HCT116 (cell line): ENCODE results near the gene PXDN. TPM values are rescaled to one million over a fixed set of nuclear protein-coding genes. Genes with fewer than 3 reads are reported as not detected.
A peak's percentile ranks its signal among the peaks of the same experiment; 100 is the strongest.

Source experiments
- ATAC-seq: fragments of 200-7000 bp; cut with Tn5 transposase; 2 replicates; pipeline ENCODE4 v1.9.1; 2020; ENCODE audit warnings: mild to moderate bottlenecking, moderate library complexity
- BruUV-seq: library from RNA; stranded (reverse); fragments of 400-500 nt; replicated peaks from 2 replicates; lab custom pipeline; 2021; lab: Mats Ljungman, UMichigan
- CTCF ChIA-PET: fragments of 300-600 bp; sonication (Branson Sonifier 250); formaldehyde crosslinking; loops from one replicate; lab custom pipeline; 2021; ENCODE audit warnings: antibody characterized with exemption; lab: Charles Lee
- POLR2A ChIA-PET: fragments of 300-600, 350-600 bp; sonication (Branson Sonifier 250); formaldehyde crosslinking; loops from one replicate; lab custom pipeline; 2021; ENCODE audit warnings: antibody characterized with exemption; lab: Charles Lee
- RAD21 ChIA-PET, 2 experiments: fragments of 300-600 bp; sonication (Branson Sonifier 250); formaldehyde crosslinking; loops; one replicate each; lab custom pipeline; 2023; ENCODE audit warnings: low total read pairs in 2 of 2; ENCODE audit not compliant: uncharacterized antibody in 2 of 2, unreplicated experiment in 2 of 2, low non-redundant PET in 1 of 2; lab: Charles Lee
- DNase-seq: peaks from one replicate; pipeline ENCODE4 v3.0.0-alpha.2; 2010; ENCODE audit warnings: low read depth, low spot score
- H2AFZ ChIP-seq: fragments of 200-600 bp; shearing (Covaris generic), sonication (generic); 2 replicates; pipeline ENCODE4 v1.6.1; 2017; ENCODE audit warnings: low read depth, mixed run types, mixed read lengths, antibody characterized with exemption, low read length; ENCODE audit not compliant: poor library complexity, severe bottlenecking
- H3K27ac ChIP-seq: 2 replicates; pipeline ENCODE4 v1.5.1; 2012; ENCODE audit warnings: low read depth, low read length
- H3K27me3 ChIP-seq: fragments of 200-600 bp; sonication (generic); 2 replicates; pipeline ENCODE4 v1.6.1; 2016; ENCODE audit warnings: mixed run types, low read length, mixed read lengths; ENCODE audit not compliant: insufficient read depth
- H3K36me3 ChIP-seq, 2 experiments: fragments of 200-500 bp in 1 of 2; fragments of 200-600 bp in 1 of 2; sonication (Bioruptor generic) in 1 of 2; sonication (generic) in 1 of 2; 2 replicates each; pipeline versions ENCODE4 v1.5.1 to v1.6.1; 2014 to 2016; ENCODE audit warnings: low read length in 2 of 2, inconsistent platforms in 1 of 2, mixed read lengths in 1 of 2, mixed run types in 1 of 2; ENCODE audit not compliant: insufficient read depth in 2 of 2, control insufficient read depth in 1 of 2
- H3K4me1 ChIP-seq, 2 experiments: fragments of 200-600 bp in 1 of 2; sonication (generic) in 1 of 2; 2 replicates each; pipeline versions ENCODE4 v1.5.1 to v1.6.1; 2012 to 2017; ENCODE audit warnings: low read length in 2 of 2, inconsistent platforms in 1 of 2, mild to moderate bottlenecking in 1 of 2, mixed read lengths in 1 of 2, mixed run types in 1 of 2, moderate library complexity in 1 of 2; ENCODE audit not compliant: insufficient read depth in 2 of 2, control insufficient read depth in 1 of 2
- H3K4me2 ChIP-seq: fragments of 200-600 bp; sonication (generic); 2 replicates; pipeline ENCODE4 v1.6.1; 2017; ENCODE audit warnings: mixed run types, low read length, mixed read lengths
- H3K4me3 ChIP-seq, 2 experiments: fragments of 200-600 bp in 1 of 2; sonication (generic) in 1 of 2; replicated peaks in 1 of 2; 2 replicates each; pipeline ENCODE4 v1.5.1; 2011 to 2016; ENCODE audit warnings: low read length in 2 of 2, control low read depth in 1 of 2, low read depth in 1 of 2, mild to moderate bottlenecking in 1 of 2, mixed read lengths in 1 of 2, mixed run types in 1 of 2
- H3K79me2 ChIP-seq: fragments of 200-600 bp; sonication (generic); 2 replicates; pipeline ENCODE4 v1.6.1; 2017; ENCODE audit warnings: mild to moderate bottlenecking, mixed run types, low read length, moderate library complexity, mixed read lengths; ENCODE audit not compliant: insufficient read depth
- H3K9ac ChIP-seq: fragments of 200-600 bp; sonication (generic); 2 replicates; pipeline ENCODE4 v1.6.1; 2016; ENCODE audit warnings: low read length, mixed read lengths
- H3K9me2 ChIP-seq: fragments of 200-600 bp; sonication (generic), shearing (Covaris generic); 2 replicates; pipeline ENCODE4 v1.6.1; 2017; ENCODE audit warnings: mixed run types, mild to moderate bottlenecking, moderate library complexity; ENCODE audit not compliant: insufficient read depth
- H3K9me3 ChIP-seq, 2 experiments: fragments of 200-500 bp in 1 of 2; fragments of 200-600 bp in 1 of 2; sonication (Bioruptor generic) in 1 of 2; sonication (generic) in 1 of 2; 2 replicates each; pipeline ENCODE4 v1.6.1; 2014 to 2017; ENCODE audit warnings: low read length in 2 of 2, mixed read lengths in 2 of 2, inconsistent platforms in 1 of 2, low read depth in 1 of 2, mild to moderate bottlenecking in 1 of 2, mixed run types in 1 of 2, moderate library complexity in 1 of 2; ENCODE audit not compliant: control insufficient read depth in 1 of 2, insufficient read depth in 1 of 2
- H4K20me1 ChIP-seq: fragments of 200-600 bp; sonication (generic), shearing (Covaris generic); 2 replicates; pipeline ENCODE4 v1.6.1; 2017; ENCODE audit warnings: mixed run types, mild to moderate bottlenecking, moderate library complexity; ENCODE audit not compliant: insufficient read depth
- CBX3 ChIP-seq: IDR thresholded peaks from 2 replicates; pipeline ENCODE4 v1.6.1; 2012; ENCODE audit warnings: low read depth
- EGR1 ChIP-seq: IDR thresholded peaks from 2 replicates; pipeline ENCODE4 v1.6.1; 2012; ENCODE audit warnings: low read depth
- ELF1 ChIP-seq: IDR thresholded peaks from 2 replicates; pipeline ENCODE4 v1.6.1; 2012; ENCODE audit warnings: low read depth, borderline replicate concordance
- EZH2 ChIP-seq: fragments of 200-600 bp; sonication (generic); IDR thresholded peaks from 2 replicates; pipeline ENCODE4 v1.6.1; 2017; ENCODE audit warnings: antibody characterized with exemption, mixed run types
- EZH2phosphoT487 ChIP-seq: fragments of 200-600 bp; IDR thresholded peaks from 2 replicates; pipeline ENCODE4 v1.6.1; 2018; ENCODE audit warnings: antibody characterized with exemption, borderline replicate concordance
- JUND ChIP-seq: IDR thresholded peaks from 2 replicates; pipeline ENCODE4 v1.6.1; 2012
- POLR2A ChIP-seq: IDR thresholded peaks from 2 replicates; pipeline ENCODE4 v1.7.0; 2011; ENCODE audit warnings: borderline replicate concordance; ENCODE audit not compliant: insufficient read depth, insufficient read length; ENCODE audit errors: extremely low read depth
- POLR2AphosphoS5 ChIP-seq: IDR thresholded peaks from 2 replicates; pipeline ENCODE4 v1.6.1; 2011; ENCODE audit warnings: mild to moderate bottlenecking, low read depth, low read length, moderate library complexity
- RAD21 ChIP-seq: IDR thresholded peaks from 2 replicates; pipeline ENCODE4 v1.6.1; 2012; ENCODE audit warnings: low read depth, mild to moderate bottlenecking
- SIN3A ChIP-seq: IDR thresholded peaks from 2 replicates; pipeline ENCODE4 v1.6.1; 2012; ENCODE audit warnings: low read depth
- SP1 ChIP-seq: IDR thresholded peaks from 2 replicates; pipeline ENCODE4 v1.6.1; 2012; ENCODE audit warnings: low read depth
- SRF ChIP-seq: IDR thresholded peaks from 2 replicates; pipeline ENCODE4 v1.6.1; 2012; ENCODE audit warnings: low read depth
- TCF7L2 ChIP-seq: IDR thresholded peaks from 2 replicates; pipeline ENCODE4 v1.7.0; 2011; ENCODE audit warnings: borderline replicate concordance, inconsistent platforms; ENCODE audit not compliant: insufficient read depth, insufficient read length; ENCODE audit errors: extremely low read depth
- ZFX ChIP-seq: fragments of 450-650 bp; IDR thresholded peaks from 2 replicates; pipeline ENCODE4 v1.6.1; 2017
- ZNF274 ChIP-seq: fragments of 200-500 bp; sonication (Bioruptor generic); IDR thresholded peaks from 2 replicates; pipeline ENCODE4 v1.6.1; 2014; ENCODE audit warnings: mild to moderate bottlenecking, low read depth, low read length, inconsistent platforms
- intact Hi-C: fragments of 100-400 bp; cut with micrococcal nuclease; formaldehyde crosslinking; loops from 2 replicates; pipeline ENCODE4 v1.10.0; 2022
- total RNA-seq: library from RNA; stranded (reverse); gene quantifications from one replicate; pipeline ENCODE4 v1.2.1, GENCODE V29; 2021; ENCODE audit not compliant: unreplicated experiment
- TF ChIP-seq, protein P1 (sequence below): IDR thresholded peaks from 2 replicates; pipeline ENCODE4 v1.6.1; 2011; ENCODE audit warnings: mild to moderate bottlenecking, low read length, moderate library complexity; ENCODE audit not compliant: insufficient replicate concordance; ENCODE audit errors: extremely low read depth
- TF ChIP-seq, protein P2 (sequence below), 3 experiments: fragments of 200-600 bp in 1 of 3; sonication (generic) in 1 of 3; IDR thresholded peaks in 2 of 3; conservative IDR thresholded peaks in 1 of 3; 2 replicates each; pipeline ENCODE4 v1.5.1; 2012 to 2017; ENCODE audit warnings: low read depth in 2 of 3, low read length in 2 of 3, antibody characterized with exemption in 1 of 3, borderline replicate concordance in 1 of 3, control low read depth in 1 of 3, mild to moderate bottlenecking in 1 of 3, mixed read lengths in 1 of 3, mixed run types in 1 of 3, moderate library complexity in 1 of 3; ENCODE audit not compliant: insufficient read depth in 1 of 3
- TF ChIP-seq, protein P3 (sequence below): IDR thresholded peaks from 2 replicates; pipeline ENCODE4 v1.6.1; 2012
- TF ChIP-seq, protein P4 (sequence below): IDR thresholded peaks from 2 replicates; pipeline ENCODE4 v1.6.1; 2012; ENCODE audit warnings: low read depth

PXDN gene
- total RNA-seq, 1 experiment from 2014 or later = 10.7 TPM

DNA sequence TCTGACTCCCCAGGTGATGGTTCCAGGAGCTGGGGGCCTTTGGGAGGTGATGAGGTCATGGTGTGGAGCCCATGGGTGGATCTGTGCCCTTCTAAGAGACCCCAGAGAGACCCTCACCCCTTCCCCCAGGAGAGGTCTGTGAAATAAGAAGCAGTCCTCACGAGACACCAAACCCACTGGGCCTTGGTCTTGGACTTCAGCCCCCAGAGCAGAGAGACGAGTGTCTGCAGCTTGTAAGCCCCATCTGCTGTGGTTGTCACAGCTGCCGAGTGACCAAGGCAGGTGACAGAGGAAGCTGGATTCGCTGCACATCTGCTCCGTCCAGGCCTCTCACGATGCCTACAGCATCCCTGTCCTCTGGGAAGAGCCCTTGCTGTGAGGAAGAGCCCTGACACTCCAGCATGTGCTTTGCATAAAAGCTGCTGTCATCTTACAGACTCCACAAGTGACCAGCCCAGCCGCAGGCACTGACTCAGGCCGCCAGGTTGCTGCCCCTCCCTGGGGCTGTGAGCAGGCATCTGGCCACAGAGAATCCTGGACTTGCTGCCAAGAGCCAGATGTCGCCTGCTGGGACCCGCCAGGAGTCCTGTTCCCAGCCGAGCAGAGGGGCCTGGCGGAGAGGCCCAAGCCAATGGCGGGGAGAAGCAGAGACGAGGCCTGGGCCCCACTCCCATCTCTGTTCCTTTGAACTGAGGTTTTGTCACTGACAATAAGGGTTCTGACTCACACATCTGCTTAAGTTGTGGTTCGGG is 150.8 kb downstream of the PXDN start:
- no peaks in the 10 kb centered on the region for H3K79me2 ChIP-seq
- peaks cover 40% of the 10 kb centered on the region for H3K27me3 ChIP-seq
- peaks cover 0 to 4% of the 10 kb centered on the region in 2 experiments; a peak in 1 of 4 replicates for H3K9me3 ChIP-seq
- peak overlapping the region; percentile 39 for H3K4me2 ChIP-seq
- no peak overlapping the region for H3K9ac ChIP-seq
- peak; percentile 89 for ATAC-seq
- H3K4me1 ChIP-seq = peaks cover 11 to 19% of the 10 kb centered on the region in 2 experiments
- H2AFZ ChIP-seq = no peak overlapping the region
- no peaks in the 10 kb centered on the region for H3K9me2 ChIP-seq
- RAD21 ChIA-PET = interaction anchor here in 1 of 2 experiments (1.1 to 2.0 kb wide), 2 partner anchors 32 to 157 kb away, joined by 3 to 7 read pairs; no protein-coding TSS in a partner anchor
- BruUV-seq = no TSS peak
- CTCF ChIA-PET = interaction anchor here (2.5 to 3.4 kb wide), 2 partner anchors 157 to 176 kb away, joined by 10 to 21 read pairs; no protein-coding TSS in a partner anchor
- peak; percentile 77 for DNase-seq
- H3K36me3 ChIP-seq = no peaks in the 10 kb centered on the region
- H3K4me3 ChIP-seq = no peak overlapping the region
- intact Hi-C loops = loop anchor here (5.0 kb wide), 2 partner anchors 159 to 224 kb away; no protein-coding TSS in a partner anchor
- H4K20me1 ChIP-seq = no peaks in the 10 kb centered on the region
- POLR2A ChIA-PET = no interaction called here
- H3K27ac ChIP-seq = no peak overlapping the region
- no peak; the same call in 1 of the 2 replicates for TF ChIP-seq SRF
- no peak for TF ChIP-seq POLR2A
- TF ChIP-seq, protein P1, sequence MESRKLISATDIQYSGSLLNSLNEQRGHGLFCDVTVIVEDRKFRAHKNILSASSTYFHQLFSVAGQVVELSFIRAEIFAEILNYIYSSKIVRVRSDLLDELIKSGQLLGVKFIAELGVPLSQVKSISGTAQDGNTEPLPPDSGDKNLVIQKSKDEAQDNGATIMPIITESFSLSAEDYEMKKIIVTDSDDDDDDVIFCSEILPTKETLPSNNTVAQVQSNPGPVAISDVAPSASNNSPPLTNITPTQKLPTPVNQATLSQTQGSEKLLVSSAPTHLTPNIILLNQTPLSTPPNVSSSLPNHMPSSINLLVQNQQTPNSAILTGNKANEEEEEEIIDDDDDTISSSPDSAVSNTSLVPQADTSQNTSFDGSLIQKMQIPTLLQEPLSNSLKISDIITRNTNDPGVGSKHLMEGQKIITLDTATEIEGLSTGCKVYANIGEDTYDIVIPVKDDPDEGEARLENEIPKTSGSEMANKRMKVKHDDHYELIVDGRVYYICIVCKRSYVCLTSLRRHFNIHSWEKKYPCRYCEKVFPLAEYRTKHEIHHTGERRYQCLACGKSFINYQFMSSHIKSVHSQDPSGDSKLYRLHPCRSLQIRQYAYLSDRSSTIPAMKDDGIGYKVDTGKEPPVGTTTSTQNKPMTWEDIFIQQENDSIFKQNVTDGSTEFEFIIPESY = no peak
- no peak for TF ChIP-seq EZH2phosphoT487
- TF ChIP-seq JUND = peak; percentile 81
- TF ChIP-seq, protein P2, sequence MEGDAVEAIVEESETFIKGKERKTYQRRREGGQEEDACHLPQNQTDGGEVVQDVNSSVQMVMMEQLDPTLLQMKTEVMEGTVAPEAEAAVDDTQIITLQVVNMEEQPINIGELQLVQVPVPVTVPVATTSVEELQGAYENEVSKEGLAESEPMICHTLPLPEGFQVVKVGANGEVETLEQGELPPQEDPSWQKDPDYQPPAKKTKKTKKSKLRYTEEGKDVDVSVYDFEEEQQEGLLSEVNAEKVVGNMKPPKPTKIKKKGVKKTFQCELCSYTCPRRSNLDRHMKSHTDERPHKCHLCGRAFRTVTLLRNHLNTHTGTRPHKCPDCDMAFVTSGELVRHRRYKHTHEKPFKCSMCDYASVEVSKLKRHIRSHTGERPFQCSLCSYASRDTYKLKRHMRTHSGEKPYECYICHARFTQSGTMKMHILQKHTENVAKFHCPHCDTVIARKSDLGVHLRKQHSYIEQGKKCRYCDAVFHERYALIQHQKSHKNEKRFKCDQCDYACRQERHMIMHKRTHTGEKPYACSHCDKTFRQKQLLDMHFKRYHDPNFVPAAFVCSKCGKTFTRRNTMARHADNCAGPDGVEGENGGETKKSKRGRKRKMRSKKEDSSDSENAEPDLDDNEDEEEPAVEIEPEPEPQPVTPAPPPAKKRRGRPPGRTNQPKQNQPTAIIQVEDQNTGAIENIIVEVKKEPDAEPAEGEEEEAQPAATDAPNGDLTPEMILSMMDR (IDR thresholded peaks at IDR 0.05 in 2 of 3, conservative IDR thresholded peaks at IDR 0.05 in 1 of 3; ENCODE audit: borderline replicate concordance in 1 of 3, insufficient read depth in 1 of 3, low read depth in 2 of 3, low read length in 2 of 3) = no peak
- TF ChIP-seq, protein P3, sequence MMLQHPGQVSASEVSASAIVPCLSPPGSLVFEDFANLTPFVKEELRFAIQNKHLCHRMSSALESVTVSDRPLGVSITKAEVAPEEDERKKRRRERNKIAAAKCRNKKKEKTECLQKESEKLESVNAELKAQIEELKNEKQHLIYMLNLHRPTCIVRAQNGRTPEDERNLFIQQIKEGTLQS = no peak
- no peak for TF ChIP-seq ZFX
- peak; percentile 12 for TF ChIP-seq TCF7L2
- no peak for TF ChIP-seq ELF1
- no peak for TF ChIP-seq ZNF274
- TF ChIP-seq EZH2 = no peak
- TF ChIP-seq SIN3A = peak; percentile 91
- peak; percentile 58 for TF ChIP-seq POLR2AphosphoS5
- TF ChIP-seq, protein P4, sequence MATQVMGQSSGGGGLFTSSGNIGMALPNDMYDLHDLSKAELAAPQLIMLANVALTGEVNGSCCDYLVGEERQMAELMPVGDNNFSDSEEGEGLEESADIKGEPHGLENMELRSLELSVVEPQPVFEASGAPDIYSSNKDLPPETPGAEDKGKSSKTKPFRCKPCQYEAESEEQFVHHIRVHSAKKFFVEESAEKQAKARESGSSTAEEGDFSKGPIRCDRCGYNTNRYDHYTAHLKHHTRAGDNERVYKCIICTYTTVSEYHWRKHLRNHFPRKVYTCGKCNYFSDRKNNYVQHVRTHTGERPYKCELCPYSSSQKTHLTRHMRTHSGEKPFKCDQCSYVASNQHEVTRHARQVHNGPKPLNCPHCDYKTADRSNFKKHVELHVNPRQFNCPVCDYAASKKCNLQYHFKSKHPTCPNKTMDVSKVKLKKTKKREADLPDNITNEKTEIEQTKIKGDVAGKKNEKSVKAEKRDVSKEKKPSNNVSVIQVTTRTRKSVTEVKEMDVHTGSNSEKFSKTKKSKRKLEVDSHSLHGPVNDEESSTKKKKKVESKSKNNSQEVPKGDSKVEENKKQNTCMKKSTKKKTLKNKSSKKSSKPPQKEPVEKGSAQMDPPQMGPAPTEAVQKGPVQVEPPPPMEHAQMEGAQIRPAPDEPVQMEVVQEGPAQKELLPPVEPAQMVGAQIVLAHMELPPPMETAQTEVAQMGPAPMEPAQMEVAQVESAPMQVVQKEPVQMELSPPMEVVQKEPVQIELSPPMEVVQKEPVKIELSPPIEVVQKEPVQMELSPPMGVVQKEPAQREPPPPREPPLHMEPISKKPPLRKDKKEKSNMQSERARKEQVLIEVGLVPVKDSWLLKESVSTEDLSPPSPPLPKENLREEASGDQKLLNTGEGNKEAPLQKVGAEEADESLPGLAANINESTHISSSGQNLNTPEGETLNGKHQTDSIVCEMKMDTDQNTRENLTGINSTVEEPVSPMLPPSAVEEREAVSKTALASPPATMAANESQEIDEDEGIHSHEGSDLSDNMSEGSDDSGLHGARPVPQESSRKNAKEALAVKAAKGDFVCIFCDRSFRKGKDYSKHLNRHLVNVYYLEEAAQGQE = no peak
- TF ChIP-seq EGR1 = no peak
- TF ChIP-seq RAD21 = no peak
- peak; percentile 75 for TF ChIP-seq SP1
- TF ChIP-seq CBX3 = peak; percentile 65; the same call in 1 of the 2 replicates
